SIG-M5 (cell line): Measurements from ENCODE around the gene ANAPC2.

Experiments used
- DNase-seq: peaks from one replicate; lab custom pipeline; 2025; lab: John Stamatoyannopoulos, UW

The ANAPC2 gene

GRCh38 chr9:137161558-137162486, 26.5 kb downstream of the ANAPC2 start:
- DNase-seq = no peak

- DNase-seq = no peak
Measured at GRCh38 chr9:137160716-137161557, 27.4 kb downstream of the ANAPC2 start.

GRCh38 chr9:137160054-137160425, 28.3 kb downstream of the ANAPC2 start:
- DNase-seq = no peak

- DNase-seq = no peak
Measured at GRCh38 chr9:137159105-137160053, 29.0 kb downstream of the ANAPC2 start.

- DNase-seq = no peak
Measured at GRCh38 chr9:137158625-137159024, 29.7 kb downstream of the ANAPC2 start.

- no peak for DNase-seq
Measured at GRCh38 chr9:137157618-137158415, 30.5 kb downstream of the ANAPC2 start.

GRCh38 chr9:137156567-137157375, 31.6 kb downstream of the ANAPC2 start:
- DNase-seq = no peak

GRCh38 chr9:137152844-137153405, 35.4 kb downstream of the ANAPC2 start:
- no peak for DNase-seq

GRCh38 chr9:137150617-137151457, 37.5 kb downstream of the ANAPC2 start:
- DNase-seq = no peak

GRCh38 chr9:137149942-137150616, 38.3 kb downstream of the ANAPC2 start:
- no peak for DNase-seq

- no peak for DNase-seq
Measured at GRCh38 chr9:137149363-137149762, 39.0 kb downstream of the ANAPC2 start.

GRCh38 chr9:137148661-137149060, 39.7 kb downstream of the ANAPC2 start:
- DNase-seq = no peak

GRCh38 chr9:137148242-137148641, 40.1 kb downstream of the ANAPC2 start:
- no peak for DNase-seq

GRCh38 chr9:137147793-137148160, 40.6 kb downstream of the ANAPC2 start:
- DNase-seq = no peak

GRCh38 chr9:137147091-137147792, 41.1 kb downstream of the ANAPC2 start:
- DNase-seq = no peak

GRCh38 chr9:137146527-137146918, 41.8 kb downstream of the ANAPC2 start:
- DNase-seq = no peak

- DNase-seq = no peak
Measured at GRCh38 chr9:137145731-137146526, 42.4 kb downstream of the ANAPC2 start.
